PC-3 (cell line): ENCODE measurements around the gene GPRIN3. TPM values are rescaled to one million over a fixed set of nuclear protein-coding genes. Genes with fewer than 3 reads are reported as not detected.

Experiments
- ATAC-seq: fragments of 200-7000 bp; cut with Tn5 transposase; 2 replicates; pipeline ENCODE4 v1.9.1; 2020; ENCODE audit warnings: mild to moderate bottlenecking, moderate library complexity
- BruUV-seq: library from RNA; stranded (reverse); fragments of 400-500 nt; replicated peaks from 2 replicates; lab custom pipeline; 2021; lab: Mats Ljungman, UMichigan
- CTCF ChIA-PET: fragments of 300-600 bp; sonication (Branson Sonifier 250); formaldehyde crosslinking; loops from one replicate; lab custom pipeline; 2022; ENCODE audit warnings: antibody characterized with exemption; lab: Charles Lee
- POLR2A ChIA-PET: fragments of 300-600 bp; sonication (Branson Sonifier 250); formaldehyde crosslinking; loops from one replicate; lab custom pipeline; 2022; ENCODE audit warnings: antibody characterized with exemption; ENCODE audit not compliant: unreplicated experiment; lab: Charles Lee
- DNase-seq: peaks from one replicate; pipeline ENCODE4 v3.0.0-alpha.2; 2015
- H2AFZ ChIP-seq: fragments of 300-600 bp; sonication (generic); 2 replicates; pipeline ENCODE4 v1.6.0; 2016; ENCODE audit warnings: antibody characterized with exemption, low read length
- H3F3A ChIP-seq: fragments of 300-600 bp; sonication (generic); one replicate; pipeline ENCODE4 v1.6.0; 2017; ENCODE audit warnings: antibody characterized with exemption, low read length, control low read depth, mild to moderate bottlenecking; ENCODE audit not compliant: unreplicated experiment
- H3K27ac ChIP-seq: fragments of 300-600 bp; sonication (generic); 2 replicates; pipeline ENCODE4 v1.5.1; 2016; ENCODE audit warnings: mild to moderate bottlenecking, low read length
- H3K27me3 ChIP-seq: fragments of 300-600 bp; sonication (generic); 2 replicates; pipeline ENCODE4 v1.6.1; 2016; ENCODE audit warnings: low read length, mixed read lengths
- H3K36me3 ChIP-seq: fragments of 300-600 bp; sonication (generic); 2 replicates; pipeline ENCODE4 v1.6.1; 2016; ENCODE audit warnings: low read depth, mixed run types, low read length, mixed read lengths
- H3K4me1 ChIP-seq: fragments of 300-600 bp; sonication (generic); 2 replicates; pipeline ENCODE4 v1.5.1; 2016; ENCODE audit warnings: low read length; ENCODE audit not compliant: insufficient read depth
- H3K4me2 ChIP-seq: fragments of 300-600 bp; sonication (generic); 2 replicates; pipeline ENCODE4 v1.6.0; 2016; ENCODE audit warnings: low read length
- H3K4me3 ChIP-seq: fragments of 300-600 bp; sonication (generic); 2 replicates; pipeline ENCODE4 v1.5.1; 2016; ENCODE audit warnings: mild to moderate bottlenecking, low read length, mixed read lengths
- H3K79me2 ChIP-seq: fragments of 300-600 bp; sonication (generic); 2 replicates; pipeline ENCODE4 v1.6.1; 2017; ENCODE audit warnings: low read length, mixed read lengths
- H3K9ac ChIP-seq: fragments of 300-600 bp; sonication (generic); 2 replicates; pipeline ENCODE4 v1.6.0; 2016; ENCODE audit warnings: mild to moderate bottlenecking, low read length
- H3K9me2 ChIP-seq: fragments of 300-600 bp; sonication (generic); replicated peaks from 2 replicates; pipeline ENCODE4 v1.6.1; 2016; ENCODE audit warnings: mixed run types, low read length, mixed read lengths
- H3K9me3 ChIP-seq: fragments of 300-600 bp; sonication (generic); 2 replicates; pipeline ENCODE4 v1.6.1; 2016; ENCODE audit warnings: low read length, mixed read lengths
- H4K20me1 ChIP-seq: fragments of 300-600 bp; sonication (generic); 2 replicates; pipeline ENCODE4 v1.6.1; 2016; ENCODE audit warnings: low read length, mixed read lengths
- CTCF ChIP-seq: fragments of 300-600 bp; sonication (generic); conservative IDR thresholded peaks from 2 replicates; pipeline ENCODE4 v1.5.1; 2017; ENCODE audit warnings: antibody characterized with exemption, low read depth, mild to moderate bottlenecking, low read length
- EZH2 ChIP-seq: fragments of 300-600 bp; sonication (generic); IDR thresholded peaks from one replicate; pipeline ENCODE4 v1.6.1; 2017; ENCODE audit warnings: antibody characterized with exemption, mild to moderate bottlenecking, low read length; ENCODE audit not compliant: unreplicated experiment
- EZH2phosphoT487 ChIP-seq: fragments of 300-600 bp; sonication (generic); IDR thresholded peaks from 2 replicates; pipeline ENCODE4 v1.6.1; 2018; ENCODE audit warnings: mild to moderate bottlenecking, antibody characterized with exemption, low read length, borderline replicate concordance
- intact Hi-C: fragments of 100-400 bp; cut with micrococcal nuclease; formaldehyde crosslinking; loops from 2 replicates; pipeline ENCODE4 v1.9.0; 2023
- total RNA-seq: library from RNA; depleted of rRNA; stranded (reverse); fragments of >200 nt; gene quantifications from 2 replicates; pipeline ENCODE4 v1.2.3, GENCODE V29; 2014

The GPRIN3 gene
- total RNA-seq, 1 experiment from 2014 or later: not detected

- intact Hi-C loops: no loop called here
- no peak overlapping the region for H2AFZ ChIP-seq
These were observed 43.6 kb upstream of the GPRIN3 start for GRCh38 chr4:89351201-89351600.

GRCh38 chr4:89347363-89348025, 39.9 kb upstream of the GPRIN3 start:
- H3K79me2 ChIP-seq: no peaks in the 10 kb centered on the region
- H3K9me3 ChIP-seq: no peaks in the 10 kb centered on the region
- H3K27ac ChIP-seq: no peak overlapping the region
- CTCF ChIA-PET: no interaction called here
- no TSS peak for BruUV-seq
- DNase-seq (no peak), ATAC-seq (no peak)
- POLR2A ChIA-PET: no interaction called here
- no peak overlapping the region for H3K4me3 ChIP-seq
- no peak overlapping the region for H3K9ac ChIP-seq
- no peaks in the 10 kb centered on the region for H3K9me2 ChIP-seq
- H2AFZ ChIP-seq: no peak overlapping the region
- no peaks in the 10 kb centered on the region for H3K4me1 ChIP-seq
- H3K27me3 ChIP-seq: peaks cover 24% of the 10 kb centered on the region
- H4K20me1 ChIP-seq: no peaks in the 10 kb centered on the region
- H3K36me3 ChIP-seq: no peaks in the 10 kb centered on the region
- no peak overlapping the region for H3K4me2 ChIP-seq
- intact Hi-C loops: no loop called here
- no peak for TF ChIP-seq EZH2
- no peak for TF ChIP-seq EZH2phosphoT487
- TF ChIP-seq CTCF: no peak
- H3F3A ChIP-seq: no peaks in the 10 kb centered on the region

More at GRCh38 chr4:89351201-89351600, 43.6 kb upstream of the GPRIN3 start:
- H3K79me2 ChIP-seq: no peaks in the 10 kb centered on the region
- no peak overlapping the region for H3K9ac ChIP-seq
- BruUV-seq: no TSS peak
- no peaks in the 10 kb centered on the region for H3K4me1 ChIP-seq
- no peaks in the 10 kb centered on the region for H3K9me3 ChIP-seq
- no peaks in the 10 kb centered on the region for H3K27me3 ChIP-seq
- no peak overlapping the region for H3K27ac ChIP-seq
- H3K36me3 ChIP-seq: no peaks in the 10 kb centered on the region
- H3F3A ChIP-seq: no peaks in the 10 kb centered on the region
- H3K4me3 ChIP-seq: no peak overlapping the region
- CTCF ChIA-PET: no interaction called here
- TF ChIP-seq EZH2phosphoT487 (no peak), CTCF (no peak), EZH2 (no peak)
- no peak overlapping the region for H3K4me2 ChIP-seq
- ATAC-seq (no peak), DNase-seq (no peak)
- no peaks in the 10 kb centered on the region for H3K9me2 ChIP-seq
- no peaks in the 10 kb centered on the region for H4K20me1 ChIP-seq
- POLR2A ChIA-PET: no interaction called here

GRCh38 chr4:89344571-89344970, 37.0 kb upstream of the GPRIN3 start:
- Histone ChIP-seq H3K4me2 (no peak overlapping the region), H3K27ac (no peak overlapping the region), H3F3A (no peaks in the 10 kb centered on the region), H3K79me2 (no peaks in the 10 kb centered on the region), H3K4me3 (no peak overlapping the region), H3K9me2 (no peaks in the 10 kb centered on the region), H3K4me1 (no peaks in the 10 kb centered on the region), H2AFZ (no peak overlapping the region), H3K9me3 (no peaks in the 10 kb centered on the region), H3K27me3 (peaks cover 27% of the 10 kb centered on the region), H3K36me3 (no peaks in the 10 kb centered on the region), H4K20me1 (no peaks in the 10 kb centered on the region), H3K9ac (no peak overlapping the region)
- ChIA-PET CTCF (no interaction called here), POLR2A (no interaction called here)
- no peak for DNase-seq
- ATAC-seq: no peak
- intact Hi-C loops: no loop called here
- BruUV-seq: no TSS peak
- no peak for TF ChIP-seq EZH2phosphoT487
- no peak for TF ChIP-seq CTCF
- TF ChIP-seq EZH2: no peak
